Stimulated activated CD8-positive, alpha-beta memory T cell treated with anti-CD3 and anti-CD28 coated beads, Interleukin-15, amount 100 ng/mL, for 4 hours (primary cell): ENCODE measurements around the gene CNPY2.
"Not testable (repeated sequence)": the region's sequence is repeated elsewhere in the genome, so short reads cannot be mapped to it uniquely, and the experiment has no call there.

Experiments used
- DNase-seq, 2 donors: peaks; one replicate each; pipeline ENCODE4 v3.0.0-alpha.2; 2020; ENCODE audit warnings: low read depth in 2 of 2

Gene CNPY2

DNA sequence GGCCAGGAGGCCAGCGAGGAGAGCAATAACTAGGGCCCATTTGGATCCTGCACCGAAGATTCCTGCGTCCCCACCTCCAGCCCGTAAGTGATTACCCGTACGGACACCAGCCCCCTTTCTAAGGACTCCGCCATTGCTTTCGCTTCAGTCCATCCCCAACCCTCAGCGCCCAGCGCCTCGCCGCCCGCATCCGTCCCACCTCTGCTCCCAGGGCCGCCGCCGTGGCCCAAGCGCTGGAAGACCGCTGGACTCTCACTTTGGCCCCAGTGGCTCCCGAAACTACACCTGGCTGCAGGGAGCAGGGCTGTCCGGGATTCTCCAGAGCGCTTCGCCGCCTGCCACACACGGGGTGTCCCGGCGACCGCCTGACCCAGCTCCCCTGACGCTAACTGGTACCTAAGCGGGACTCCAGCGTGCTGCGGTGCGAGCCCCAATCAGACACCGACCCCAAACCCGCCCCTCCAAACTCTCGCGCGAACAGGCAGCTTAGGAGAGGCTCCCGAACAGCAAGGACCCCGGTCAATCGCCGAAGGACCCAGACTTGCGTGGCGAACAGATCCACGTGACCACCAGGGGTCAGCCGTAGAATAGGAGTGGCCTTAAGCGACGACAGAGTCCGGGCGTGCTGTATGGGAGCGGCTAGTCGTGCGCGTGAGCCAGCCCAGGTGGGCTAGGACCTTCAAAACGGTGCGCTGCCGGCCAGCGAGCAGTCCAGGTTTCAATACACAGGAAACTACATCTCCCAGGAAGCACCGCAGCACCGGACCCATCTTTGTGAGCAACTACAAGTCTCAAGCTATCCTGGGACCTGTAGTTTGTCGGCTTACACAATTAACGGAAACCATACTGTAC, at the start of gene CNPY2:
Gene CNPY2, minus strand, starts transcription at position 367 of the 852 bp plus-strand sequence. CDS start 771 bp downstream, outside the sequence.
- DNase-seq, result peak; percentile 86 to 91

- no peak for DNase-seq
These were observed 46.6 kb upstream of the CNPY2 start, which contains the start of gene APOF for GRCh38 chr12:56362130-56363059. Gene APOF (minus strand): TSS chr12:56362857. CDS start chr12:56362745, 112 bp downstream.

DNA sequence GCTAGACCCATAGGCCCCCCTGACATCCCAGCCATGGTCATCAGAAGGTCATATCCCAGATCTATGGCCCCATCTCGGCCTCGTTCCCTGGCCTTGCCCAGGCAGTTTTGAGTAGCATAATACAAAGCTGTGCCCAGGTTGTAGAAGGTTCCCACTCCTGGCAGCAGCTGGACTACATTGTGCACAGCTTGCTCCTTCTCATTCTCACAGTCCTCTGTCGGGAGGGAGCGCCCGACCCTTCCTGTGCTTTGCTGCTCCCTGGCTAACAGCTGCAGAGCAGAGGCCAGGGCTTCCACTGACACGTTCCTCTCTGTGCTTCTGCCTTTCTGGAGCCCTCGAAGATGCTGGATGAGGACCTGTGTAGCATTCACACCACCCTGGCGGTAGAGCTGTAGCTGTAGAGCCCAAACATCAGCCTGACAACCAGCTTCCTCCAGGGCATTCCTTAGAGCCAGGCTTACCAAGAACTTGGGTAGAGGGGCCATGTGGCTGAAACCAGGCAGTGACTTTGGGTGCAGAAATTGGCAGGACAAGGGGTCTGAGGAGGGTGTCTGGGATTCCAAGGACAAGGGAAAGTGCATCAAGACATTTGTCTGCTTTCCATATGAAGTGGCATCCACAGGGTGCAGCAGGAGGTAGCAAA, 45.8 kb upstream of the CNPY2 start:
- no peak for DNase-seq

- peak; percentile 98 to 99 for DNase-seq
These were observed 44.3 kb upstream of the CNPY2 start, which contains the start of gene STAT2 for GRCh38 chr12:56359851-56360767. Gene STAT2 (minus strand): TSS chr12:56360107. CDS start chr12:56356571, 3,536 bp downstream.

DNA sequence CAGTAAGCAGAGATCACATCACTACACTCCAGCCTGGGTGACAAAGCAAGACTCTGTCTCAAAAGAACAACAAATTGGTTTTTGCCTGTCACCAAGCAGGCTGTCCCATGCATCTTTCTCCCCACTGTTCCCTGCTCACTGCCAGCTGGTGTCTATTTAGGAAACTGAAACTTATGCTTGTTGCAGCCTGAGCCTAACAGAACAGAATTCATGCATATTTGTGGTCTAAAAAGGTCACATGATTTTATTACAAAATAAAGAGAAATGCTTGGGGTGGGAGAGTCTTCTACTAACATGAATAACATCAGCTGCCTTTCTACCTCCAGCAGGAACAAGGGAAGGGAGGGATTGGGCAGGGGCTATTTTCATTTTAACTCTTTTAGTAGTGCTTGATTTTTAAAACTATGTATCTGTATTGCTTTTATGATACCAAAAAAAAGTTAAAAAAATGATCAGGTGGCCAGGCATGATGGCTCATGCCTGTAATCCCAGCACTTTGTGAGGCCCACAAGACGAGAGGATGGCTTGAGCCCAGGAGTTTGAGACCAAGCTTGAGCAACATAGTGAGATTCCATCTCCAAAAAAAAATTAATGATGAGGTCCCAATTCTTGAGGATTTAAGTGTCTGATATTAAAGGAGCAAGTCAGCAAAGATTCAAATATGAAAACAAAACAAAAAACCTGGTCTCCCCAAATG, 43.2 kb upstream of the CNPY2 start:
- no peak for DNase-seq

GRCh38 chr12:56351325-56351724, 35.5 kb upstream of the CNPY2 start:
- DNase-seq, result no peak

DNA sequence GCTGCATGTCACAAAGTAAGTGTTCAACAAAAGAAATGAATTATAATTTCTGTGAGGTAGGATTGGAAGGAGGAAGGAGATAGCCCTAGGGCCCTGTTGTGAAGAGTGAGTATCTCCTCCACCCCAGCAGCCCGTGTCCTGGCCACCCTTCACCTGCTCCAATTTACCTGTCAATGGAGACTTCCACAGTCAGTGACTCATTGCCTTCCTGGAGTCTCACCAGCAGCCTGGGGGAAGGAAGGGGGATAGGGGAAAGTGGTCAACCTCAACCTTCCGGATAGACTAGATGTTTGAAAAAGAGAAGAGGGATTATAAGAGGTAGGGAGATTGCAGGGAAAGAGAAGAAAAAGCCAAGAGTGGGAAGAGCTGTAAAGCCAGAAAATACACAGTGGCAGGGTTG, 34.9 kb upstream of the CNPY2 start:
- DNase-seq, result no peak

DNA sequence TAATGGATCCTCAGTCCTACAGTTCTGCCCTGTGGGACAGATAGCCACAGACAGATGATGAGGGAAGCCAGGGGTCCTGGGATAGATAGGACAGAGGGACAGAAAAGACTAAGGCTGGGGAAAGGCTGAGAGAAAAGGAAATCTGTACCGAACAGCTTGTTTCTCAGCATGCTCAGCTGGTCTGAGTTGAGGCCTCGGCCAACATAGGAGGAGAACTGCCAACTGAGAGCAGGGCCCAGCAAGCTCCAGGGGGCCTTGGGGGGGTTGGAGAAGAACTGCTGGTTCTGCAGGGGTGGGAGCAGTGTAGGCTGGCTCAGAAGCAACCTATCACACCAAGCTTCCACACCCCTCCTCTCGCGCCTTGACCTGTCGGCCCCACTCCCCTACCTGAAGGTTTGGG, 33.0 kb upstream of the CNPY2 start:
- DNase-seq, result no peak

- not testable (repeated sequence) for DNase-seq
These were observed 31.5 kb upstream of the CNPY2 start for GRCh38 chr12:56347255-56347654.

GRCh38 chr12:56346675-56347074, 30.9 kb upstream of the CNPY2 start:
- DNase-seq, result no peak

DNA sequence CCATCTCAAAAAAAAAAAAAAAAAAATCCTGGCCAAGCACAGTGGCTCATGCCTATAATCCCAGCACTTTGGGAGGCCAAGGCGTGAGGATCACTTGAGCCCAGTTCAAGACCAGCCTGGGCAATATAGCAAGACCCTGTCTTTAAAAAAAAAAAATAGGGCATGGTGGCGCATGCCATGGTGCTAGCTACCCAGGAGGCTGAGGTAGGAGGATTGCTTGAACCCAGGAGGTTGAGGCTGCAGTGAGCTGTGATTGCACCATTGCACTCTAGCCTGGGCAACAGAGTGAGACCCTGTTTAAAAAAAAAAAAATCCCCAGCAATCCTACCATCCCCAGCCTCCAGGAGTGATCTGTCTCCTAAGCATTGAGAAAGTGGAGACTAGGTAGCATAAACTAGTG, 26.5 kb upstream of the CNPY2 start:
- not testable (repeated sequence) for DNase-seq

- no peak for DNase-seq
These were observed 25.8 kb upstream of the CNPY2 start for GRCh38 chr12:56341616-56342015.

- no peak for DNase-seq
These were observed 23.3 kb upstream of the CNPY2 start for GRCh38 chr12:56339158-56339422.

DNA sequence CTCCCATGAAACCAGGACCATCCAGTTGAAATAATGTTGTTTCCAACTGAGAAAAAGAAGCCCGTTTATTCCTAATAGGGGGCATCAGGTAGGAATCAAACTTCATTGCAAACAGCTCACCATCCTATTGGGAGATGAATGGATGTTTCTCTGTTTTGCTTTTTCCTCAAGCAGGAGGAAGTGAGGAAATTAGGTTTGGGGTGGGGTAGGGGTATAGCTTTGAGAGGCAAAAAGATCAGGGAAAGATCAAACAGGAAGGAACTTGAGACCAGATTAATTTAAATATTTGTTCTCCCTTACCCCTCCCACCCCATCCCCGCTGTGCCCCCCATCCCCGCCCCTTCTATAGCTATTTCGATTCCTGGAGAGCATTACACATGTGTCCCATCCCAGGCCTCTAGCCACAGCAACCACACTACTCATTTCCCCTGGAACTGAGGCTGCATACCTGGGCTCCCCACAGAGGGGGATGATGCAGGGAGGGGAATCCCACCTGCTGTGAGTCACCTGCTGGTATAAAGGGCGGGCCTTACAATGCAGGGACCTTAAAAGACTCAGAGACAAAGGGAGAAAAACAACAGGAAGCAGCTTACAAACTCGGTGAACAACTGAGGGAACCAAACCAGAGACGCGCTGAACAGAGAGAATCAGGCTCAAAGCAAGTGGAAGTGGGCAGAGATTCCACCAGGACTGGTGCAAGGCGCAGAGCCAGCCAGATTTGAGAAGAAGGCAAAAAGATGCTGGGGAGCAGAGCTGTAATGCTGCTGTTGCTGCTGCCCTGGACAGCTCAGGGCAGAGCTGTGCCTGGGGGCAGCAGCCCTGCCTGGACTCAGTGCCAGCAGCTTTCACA, 22.7 kb upstream of the CNPY2 start, which contains the start of gene IL23A:
Gene IL23A, plus strand, starts transcription at position 577 of the 850 bp plus-strand sequence. Its CDS starts 161 bp downstream, at position 738.
- peak; percentile 67 to 88 for DNase-seq

DNA sequence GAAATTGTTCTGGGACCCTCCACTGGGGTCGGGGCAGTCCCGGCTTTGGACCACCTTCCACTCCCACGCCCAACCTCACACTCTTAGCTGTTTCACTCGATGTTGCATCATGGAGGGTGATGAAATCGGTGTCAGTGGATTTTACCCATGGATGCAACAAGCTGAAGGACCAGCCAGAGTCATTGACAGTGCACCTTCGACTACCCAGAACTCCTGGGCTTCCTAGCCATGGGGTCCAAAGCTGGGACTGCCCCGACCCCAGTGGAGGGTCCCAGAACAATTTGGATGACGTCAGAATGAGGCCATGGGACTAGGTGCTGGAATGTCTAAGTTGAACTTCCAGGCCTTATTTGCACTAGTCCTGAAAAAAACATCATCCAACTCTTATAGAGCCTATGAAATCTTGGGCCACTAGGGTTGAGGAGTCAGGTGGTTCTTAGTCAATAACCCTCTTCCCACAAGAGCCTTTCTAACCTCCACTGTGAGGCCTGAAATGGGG, 22.0 kb upstream of the CNPY2 start:
- no peak for DNase-seq

DNA sequence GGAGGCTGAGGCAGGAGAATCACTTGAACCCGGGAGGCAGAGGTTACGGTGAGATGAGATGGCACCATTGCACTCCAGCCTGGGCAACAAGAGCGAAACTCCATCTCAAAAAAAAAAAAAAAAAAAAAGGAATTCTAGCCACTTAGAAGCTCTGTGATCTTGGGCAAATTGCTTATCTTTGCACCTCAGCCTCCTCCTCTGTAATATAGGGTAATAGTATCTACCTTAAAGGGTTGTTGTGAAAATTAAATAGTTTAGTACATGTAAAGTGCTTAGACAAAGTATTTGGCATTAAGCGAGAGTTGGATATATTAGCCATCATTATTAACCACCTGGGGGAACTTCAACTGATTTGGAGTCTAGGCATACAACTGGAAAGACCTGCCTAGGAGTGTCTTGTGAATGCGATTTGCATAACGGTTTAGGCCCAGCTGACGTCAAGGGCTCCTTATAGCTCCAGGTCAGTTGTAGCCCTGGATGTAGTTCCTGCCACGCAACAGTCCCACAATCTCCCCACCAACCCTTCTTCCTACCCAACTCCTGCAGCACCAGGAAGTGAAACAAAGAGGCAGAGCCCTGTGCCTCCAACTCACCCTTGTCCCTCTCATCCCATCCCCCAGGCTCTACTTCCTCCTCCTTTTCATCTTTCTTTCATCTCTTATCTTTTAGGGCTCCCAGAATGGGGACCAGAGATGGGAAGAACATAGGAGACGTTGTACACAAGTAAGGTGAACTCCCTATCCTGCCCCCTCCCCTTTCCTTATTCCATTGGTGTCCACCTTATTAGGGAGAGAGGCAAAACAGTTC, 20.8 kb upstream of the CNPY2 start:
- no peak for DNase-seq

GRCh38 chr12:56335527-56335926, 19.7 kb upstream of the CNPY2 start:
- not testable (repeated sequence) for DNase-seq

DNA sequence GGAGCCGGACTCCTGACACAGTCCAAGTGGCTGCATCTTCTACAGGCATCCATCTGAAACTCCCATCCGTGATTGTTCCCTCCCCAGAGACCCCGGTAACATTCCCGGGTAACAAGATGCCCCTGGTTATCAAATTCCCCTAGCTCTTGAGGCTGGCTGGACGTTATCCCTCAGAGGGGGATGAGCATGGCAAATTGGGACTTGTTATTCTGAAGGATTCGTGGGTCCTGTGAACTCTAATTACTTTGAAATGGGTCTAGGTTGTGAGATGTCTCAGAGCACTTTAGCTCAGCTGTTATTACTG, 18.7 kb upstream of the CNPY2 start:
- DNase-seq, result no peak
